Effector memory CD4-positive, alpha-beta T cell (primary cell): ENCODE data around the gene ENOX1.

Source experiments
- DNase-seq, 3 donors: peaks; one replicate each; pipeline ENCODE4 v3.0.0-alpha.2; 2020
- H3K27ac ChIP-seq: 2 replicates; pipeline ENCODE4 v1.7.0; 2013; ENCODE audit warnings: mild to moderate bottlenecking, low read length, moderate library complexity; ENCODE audit not compliant: insufficient read depth, poor library complexity, severe bottlenecking
- H3K27me3 ChIP-seq: replicated peaks from 2 replicates; pipeline ENCODE4 v1.7.0; 2013; ENCODE audit warnings: mild to moderate bottlenecking, low read length; ENCODE audit not compliant: insufficient read depth, control insufficient read depth, poor library complexity, severe bottlenecking
- H3K36me3 ChIP-seq: 2 replicates; pipeline ENCODE4 v1.7.0; 2013; ENCODE audit warnings: mild to moderate bottlenecking, low read length, moderate library complexity; ENCODE audit not compliant: control insufficient read depth, insufficient read depth
- H3K4me1 ChIP-seq: 2 replicates; pipeline ENCODE4 v1.7.0; 2013; ENCODE audit warnings: low read length, mild to moderate bottlenecking; ENCODE audit not compliant: control insufficient read depth, insufficient read depth, poor library complexity, severe bottlenecking
- H3K4me3 ChIP-seq: 2 replicates; pipeline ENCODE4 v1.7.0; 2013; ENCODE audit warnings: low read length, low read depth, mild to moderate bottlenecking; ENCODE audit not compliant: insufficient read depth, poor library complexity, severe bottlenecking
- H3K9me3 ChIP-seq: 2 replicates; pipeline ENCODE4 v1.7.0; 2013; ENCODE audit warnings: mild to moderate bottlenecking, low read length, moderate library complexity; ENCODE audit not compliant: control insufficient read depth

The ENOX1 gene

DNA sequence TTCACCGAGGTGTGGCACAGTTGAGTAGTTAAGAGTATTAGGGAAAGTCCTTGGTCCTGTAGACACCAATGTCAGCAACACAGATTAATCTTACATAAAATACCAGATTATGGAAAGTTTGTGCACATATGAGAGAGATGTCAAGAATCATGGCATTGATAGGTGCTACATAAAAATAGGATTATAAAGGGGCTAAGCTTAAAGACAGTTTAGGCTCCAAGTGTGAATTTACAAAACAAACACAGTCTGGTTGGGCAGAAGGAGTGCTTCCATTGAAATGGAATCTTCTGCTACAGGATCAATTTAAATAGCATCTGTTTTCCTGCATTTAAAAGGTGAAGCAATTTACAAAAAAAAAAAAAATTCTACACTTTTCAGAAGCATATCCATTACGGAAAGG, 470.5 kb downstream of the ENOX1 start:
- Histone ChIP-seq H3K4me3 (no peak overlapping the region), H3K36me3 (no peaks in the 10 kb centered on the region), H3K4me1 (no peaks in the 10 kb centered on the region), H3K9me3 (no peaks in the 10 kb centered on the region), H3K27me3 (no peaks in the 10 kb centered on the region), H3K27ac (no peak overlapping the region)
- no peak for DNase-seq

DNA sequence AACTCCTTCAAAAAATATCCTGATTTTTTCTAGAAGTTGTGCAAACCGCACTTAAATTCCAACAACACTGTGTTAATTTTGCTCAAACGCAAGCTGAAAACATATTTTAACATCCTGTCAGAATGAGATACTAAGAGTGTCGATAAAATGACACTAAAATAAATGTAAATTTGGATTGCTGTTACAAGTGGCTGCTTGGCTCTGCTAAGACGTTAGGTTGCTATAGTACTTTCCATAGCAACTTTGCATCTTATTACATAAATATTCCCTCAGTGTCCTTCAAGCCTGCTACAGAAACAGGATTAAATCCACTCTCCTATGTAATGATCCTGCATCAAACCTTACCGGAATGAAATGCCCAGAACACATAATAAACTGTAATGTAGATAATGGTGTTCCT, 471.2 kb downstream of the ENOX1 start:
- no peaks in the 10 kb centered on the region for H3K27me3 ChIP-seq
- H3K9me3 ChIP-seq: no peaks in the 10 kb centered on the region
- no peaks in the 10 kb centered on the region for H3K4me1 ChIP-seq
- H3K27ac ChIP-seq: no peak overlapping the region
- H3K4me3 ChIP-seq: no peak overlapping the region
- no peak for DNase-seq
- H3K36me3 ChIP-seq: no peaks in the 10 kb centered on the region

DNA sequence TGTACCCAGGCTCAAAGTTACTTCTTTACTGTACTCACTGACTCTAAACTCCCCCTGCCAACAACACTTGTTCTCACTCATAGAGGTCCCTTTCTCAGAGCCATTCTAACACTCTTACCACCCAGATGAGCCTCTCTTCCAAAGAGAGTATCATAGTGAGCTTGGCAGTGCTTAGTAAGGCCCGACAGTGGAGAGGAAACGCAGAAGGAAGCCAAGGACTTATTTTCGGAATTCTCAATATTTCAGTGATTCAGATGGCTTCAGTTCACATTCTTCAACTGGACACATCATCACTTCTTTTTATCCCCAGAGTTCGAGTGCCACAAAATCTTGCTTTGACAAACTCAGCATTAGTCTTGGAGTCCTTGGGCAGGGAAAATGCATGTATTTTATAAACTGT, 477.5 kb downstream of the ENOX1 start:
- no peak overlapping the region for H3K27ac ChIP-seq
- DNase-seq: no peak

DNA sequence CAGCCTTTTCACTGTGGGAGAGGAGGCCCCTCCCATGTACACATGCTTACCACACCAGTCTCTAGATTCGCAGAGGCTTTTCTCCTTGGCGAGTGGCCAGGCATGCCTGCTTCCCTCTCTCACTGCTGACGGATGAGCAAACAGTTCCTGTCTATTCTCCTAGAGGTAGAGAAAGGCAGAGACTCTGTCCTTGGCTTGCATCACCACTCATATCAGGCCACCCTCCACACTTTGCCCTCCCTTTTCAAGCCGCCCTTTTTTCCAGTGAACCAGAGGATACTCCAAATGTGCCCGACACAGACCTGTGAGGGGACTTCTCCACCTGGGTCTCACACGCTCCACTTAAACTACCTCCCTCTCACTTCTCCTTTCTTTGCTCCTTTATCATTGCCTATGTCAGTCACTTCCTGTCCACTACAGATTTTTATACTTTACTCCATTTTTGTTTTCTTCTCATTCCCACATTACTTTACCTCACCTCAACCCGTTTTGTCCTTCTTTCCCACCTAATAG, 478.8 kb downstream of the ENOX1 start:
- H3K4me3 ChIP-seq: no peak overlapping the region
- no peaks in the 10 kb centered on the region for H3K27me3 ChIP-seq
- no peak overlapping the region for H3K27ac ChIP-seq
- H3K36me3 ChIP-seq: no peaks in the 10 kb centered on the region
- no peaks in the 10 kb centered on the region for H3K4me1 ChIP-seq
- no peak for DNase-seq
- H3K9me3 ChIP-seq: no peaks in the 10 kb centered on the region

More for the DNA sequence above, 477.5 kb downstream of the ENOX1 start:
- Histone ChIP-seq H3K27me3 (no peaks in the 10 kb centered on the region), H3K9me3 (no peaks in the 10 kb centered on the region), H3K36me3 (no peaks in the 10 kb centered on the region), H3K4me1 (no peaks in the 10 kb centered on the region), H3K4me3 (no peak overlapping the region)

DNA sequence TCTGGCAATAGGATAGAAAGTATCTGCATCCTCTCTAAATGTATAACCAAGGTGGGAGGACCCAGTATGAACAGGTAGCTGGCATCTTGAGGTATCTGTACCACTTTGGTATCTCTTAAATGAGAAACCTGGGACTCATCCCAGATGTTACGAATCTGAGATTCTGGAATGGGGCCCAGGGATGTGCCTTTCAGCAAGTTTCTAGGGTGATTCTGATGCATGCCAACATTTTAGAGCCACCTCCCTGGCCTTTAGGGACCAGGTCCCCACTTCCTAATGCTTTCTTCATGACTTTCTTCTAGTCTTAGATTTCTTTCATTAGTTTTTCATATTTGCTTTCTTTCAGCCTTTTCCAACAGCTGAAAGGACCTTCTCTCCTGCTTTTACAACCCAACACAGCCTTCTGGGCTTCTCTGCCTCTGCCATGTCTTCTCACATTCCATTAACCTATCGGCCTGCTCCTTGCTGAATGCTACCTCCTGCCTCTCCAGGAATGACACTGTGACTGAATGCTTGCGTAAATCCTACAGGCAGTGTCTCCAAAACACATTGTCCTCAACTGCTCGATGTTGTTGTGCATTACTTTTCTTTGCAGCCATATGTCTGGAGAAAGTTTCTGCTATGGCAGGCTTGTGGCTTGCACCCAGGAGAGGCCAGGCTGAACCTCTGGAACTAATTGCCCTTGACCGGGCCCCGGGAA, 479.4 kb downstream of the ENOX1 start:
- no peaks in the 10 kb centered on the region for H3K36me3 ChIP-seq
- H3K9me3 ChIP-seq: no peaks in the 10 kb centered on the region
- H3K27me3 ChIP-seq: no peaks in the 10 kb centered on the region
- H3K4me3 ChIP-seq: no peak overlapping the region
- H3K4me1 ChIP-seq: no peaks in the 10 kb centered on the region
- DNase-seq: no peak
- H3K27ac ChIP-seq: no peak overlapping the region

DNA sequence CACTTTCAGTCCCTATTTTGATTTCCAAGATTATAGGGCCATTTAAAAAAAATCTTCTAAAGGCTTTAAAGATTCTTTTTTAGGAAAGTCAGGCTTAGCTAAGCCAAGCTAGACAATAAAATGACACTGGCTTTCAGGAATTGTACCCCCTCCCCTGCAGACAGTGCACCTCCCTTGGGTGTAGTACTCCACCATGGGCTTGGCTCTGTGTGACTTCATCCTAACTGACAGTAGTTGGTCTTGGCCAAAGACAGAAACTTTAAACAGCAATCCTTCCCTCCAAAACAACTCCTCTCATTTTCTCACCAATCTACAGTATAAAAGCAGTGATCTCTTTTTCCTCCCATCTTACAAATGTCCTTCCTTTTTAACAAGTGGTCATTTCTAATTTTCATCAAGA, 480.4 kb downstream of the ENOX1 start:
- no peaks in the 10 kb centered on the region for H3K4me1 ChIP-seq
- H3K36me3 ChIP-seq: no peaks in the 10 kb centered on the region
- H3K4me3 ChIP-seq: no peak overlapping the region
- no peaks in the 10 kb centered on the region for H3K27me3 ChIP-seq
- H3K9me3 ChIP-seq: no peaks in the 10 kb centered on the region
- H3K27ac ChIP-seq: no peak overlapping the region
- DNase-seq: no peak

DNA sequence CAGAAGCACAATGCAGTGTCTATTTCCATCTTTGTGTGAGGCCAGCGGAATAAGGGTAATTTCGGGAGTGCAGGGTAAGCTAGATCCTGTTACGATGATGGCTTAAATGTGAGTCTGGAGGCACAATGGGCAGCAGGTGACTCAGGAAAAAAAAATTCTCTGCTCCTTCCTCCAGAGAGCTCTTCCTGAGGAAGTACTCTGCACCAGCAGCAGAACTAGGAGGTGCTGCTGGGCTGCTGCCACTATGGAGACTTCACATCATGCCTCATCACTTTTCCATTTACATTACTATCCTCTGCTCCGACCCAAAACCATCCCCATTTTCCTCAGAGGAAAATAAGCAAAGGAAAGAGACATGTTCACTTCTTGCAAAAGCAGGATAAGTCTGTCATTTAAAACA, 481.4 kb downstream of the ENOX1 start:
- no peaks in the 10 kb centered on the region for H3K36me3 ChIP-seq
- no peaks in the 10 kb centered on the region for H3K27me3 ChIP-seq
- H3K27ac ChIP-seq: no peak overlapping the region
- H3K4me3 ChIP-seq: no peak overlapping the region
- H3K4me1 ChIP-seq: no peaks in the 10 kb centered on the region
- no peak for DNase-seq
- no peaks in the 10 kb centered on the region for H3K9me3 ChIP-seq

DNA sequence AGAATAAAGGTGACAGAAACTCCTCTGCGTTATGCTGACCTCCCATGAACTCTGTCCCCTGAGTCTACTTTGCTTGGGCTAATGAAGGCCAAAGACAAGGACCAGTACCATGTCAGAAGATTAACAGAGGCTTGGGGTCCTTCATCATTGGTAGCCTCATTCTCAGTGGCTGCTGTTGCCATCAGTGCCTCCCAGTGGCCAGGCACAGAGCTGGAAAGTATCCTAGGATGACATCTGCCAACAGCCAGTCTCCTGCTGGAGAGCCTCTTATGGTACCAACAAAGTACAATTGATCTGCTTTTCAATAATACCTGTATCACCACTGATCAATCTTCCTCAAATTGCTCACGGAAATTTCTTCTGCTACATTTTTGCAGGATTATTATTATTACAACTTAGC, 481.8 kb downstream of the ENOX1 start:
- no peaks in the 10 kb centered on the region for H3K27me3 ChIP-seq
- H3K27ac ChIP-seq: no peak overlapping the region

DNA sequence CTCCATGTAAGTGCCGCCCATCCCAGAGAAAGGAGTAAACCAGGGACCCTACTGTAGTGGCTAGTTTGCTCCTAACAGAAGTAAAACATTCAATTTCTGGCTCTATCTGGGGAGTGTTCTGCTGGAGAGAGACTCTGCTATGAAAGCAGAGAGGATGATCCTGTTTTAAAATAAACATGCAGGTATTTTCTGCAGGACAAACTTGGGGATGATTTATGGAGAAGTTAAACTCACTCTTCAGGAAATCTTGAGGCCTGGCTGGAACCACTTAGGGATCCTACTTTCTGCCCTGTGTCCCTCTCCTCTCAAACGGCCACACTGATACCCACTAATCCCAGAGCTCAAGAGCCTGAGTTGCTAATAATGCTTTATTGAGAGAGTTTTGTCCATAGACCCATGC, 482.3 kb downstream of the ENOX1 start:
- Histone ChIP-seq H3K27me3 (no peaks in the 10 kb centered on the region), H3K9me3 (no peaks in the 10 kb centered on the region), H3K36me3 (no peaks in the 10 kb centered on the region), H3K4me1 (no peaks in the 10 kb centered on the region), H3K27ac (no peak overlapping the region), H3K4me3 (no peak overlapping the region)
- DNase-seq: no peak

More for the DNA sequence above, 481.8 kb downstream of the ENOX1 start:
- no peak for DNase-seq
- no peaks in the 10 kb centered on the region for H3K9me3 ChIP-seq
- no peaks in the 10 kb centered on the region for H3K4me1 ChIP-seq
- H3K36me3 ChIP-seq: no peaks in the 10 kb centered on the region
- H3K4me3 ChIP-seq: no peak overlapping the region

DNA sequence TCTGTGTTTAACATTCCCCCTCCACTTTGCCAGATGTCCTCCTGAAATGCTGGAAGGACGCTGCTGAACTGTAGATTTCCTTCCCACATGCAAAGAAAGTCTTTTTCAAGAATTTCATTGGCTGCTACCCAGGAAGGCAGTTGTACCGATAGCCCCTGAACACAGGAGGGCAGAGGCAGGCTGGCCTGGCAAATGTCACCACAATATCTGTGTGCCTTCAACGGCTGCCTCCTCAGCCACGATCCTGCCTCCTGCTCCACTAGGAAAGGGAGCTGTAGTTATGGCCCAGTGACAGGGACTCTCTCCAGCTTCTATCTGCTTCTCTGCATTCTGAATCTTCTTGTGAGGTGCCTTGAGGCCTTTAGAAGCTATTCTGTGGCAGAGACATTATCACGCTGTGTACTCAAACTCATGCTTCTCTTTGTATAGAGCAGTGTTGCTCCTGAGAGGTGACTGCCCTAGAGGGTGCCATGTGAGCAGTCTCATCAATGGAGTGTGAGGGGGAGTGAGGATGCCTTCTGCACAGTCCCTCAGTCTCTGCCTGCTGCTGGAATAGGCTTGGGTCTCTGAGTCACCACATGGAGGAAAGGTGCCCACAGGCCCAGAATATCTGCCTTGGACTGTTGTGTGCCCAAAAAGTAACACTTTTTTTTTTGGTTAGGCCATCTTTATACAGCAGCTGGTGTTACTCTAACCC, 483.6 kb downstream of the ENOX1 start:
- no peak overlapping the region for H3K4me3 ChIP-seq
- H3K27me3 ChIP-seq: no peaks in the 10 kb centered on the region
- DNase-seq: no peak
- H3K9me3 ChIP-seq: no peaks in the 10 kb centered on the region
- H3K27ac ChIP-seq: no peak overlapping the region
- H3K36me3 ChIP-seq: no peaks in the 10 kb centered on the region
- no peaks in the 10 kb centered on the region for H3K4me1 ChIP-seq
